Endometrial microvascular endothelial cells (primary cell): ENCODE measurements around the gene FOS. TPM values are rescaled to one million over a fixed set of nuclear protein-coding genes. Genes with fewer than 3 reads are reported as not detected.

Source experiments
- in situ Hi-C: cut with HindIII; loops from 2 replicates; pipeline ENCODE4 v1.10.0; 2017; ENCODE audit warnings: low sequenced_read_pairs, low pct_unique_long_range_greater_than_20kb; ENCODE audit errors: inconsistent ontology term
- total RNA-seq: library from RNA; depleted of rRNA; stranded (reverse); fragments of >200 nt; gene quantifications from one replicate; pipeline ENCODE4 v1.2.3, GENCODE V29; 2015; ENCODE audit errors: inconsistent ontology term

Gene FOS
- total RNA-seq, 1 donor from 2014 or later = 16.9 TPM

- in situ Hi-C loops = no loop called here
Measured at GRCh38 chr14:75249251-75249957, 29.2 kb upstream of the FOS start.

- in situ Hi-C loops = no loop called here
Measured at GRCh38 chr14:75249958-75250336, 28.7 kb upstream of the FOS start.

GRCh38 chr14:75250800-75251199 lies 27.8 kb upstream of the FOS start:
- in situ Hi-C loops = no loop called here

GRCh38 chr14:75252254-75252837 lies 26.3 kb upstream of the FOS start:
- in situ Hi-C loops = no loop called here

- in situ Hi-C loops = no loop called here
Measured at GRCh38 chr14:75254381-75254822, 24.2 kb upstream of the FOS start.

GRCh38 chr14:75254901-75255584 lies 23.6 kb upstream of the FOS start:
- in situ Hi-C loops = no loop called here

GRCh38 chr14:75258079-75258802 lies 20.4 kb upstream of the FOS start:
- in situ Hi-C loops = no loop called here

- in situ Hi-C loops = no loop called here
Measured at GRCh38 chr14:75258803-75259509, 19.7 kb upstream of the FOS start.

GRCh38 chr14:75259510-75259855 lies 19.1 kb upstream of the FOS start:
- in situ Hi-C loops = no loop called here

GRCh38 chr14:75260025-75260763 lies 18.4 kb upstream of the FOS start:
- in situ Hi-C loops = no loop called here

- in situ Hi-C loops = no loop called here
Measured at GRCh38 chr14:75261820-75262219, 16.8 kb upstream of the FOS start.

GRCh38 chr14:75262641-75263040 lies 16.0 kb upstream of the FOS start:
- in situ Hi-C loops = no loop called here

- in situ Hi-C loops = no loop called here
Measured at GRCh38 chr14:75264036-75264435, 14.6 kb upstream of the FOS start.

GRCh38 chr14:75267141-75267721 lies 11.4 kb upstream of the FOS start:
- in situ Hi-C loops = no loop called here

- in situ Hi-C loops = no loop called here
Measured at GRCh38 chr14:75268633-75269550, 9.7 kb upstream of the FOS start.

GRCh38 chr14:75271514-75271913 lies 7.1 kb upstream of the FOS start:
- in situ Hi-C loops = no loop called here
